ENCODE results near the gene DDX55. TPM values are rescaled to one million over a fixed set of nuclear protein-coding genes. Genes with fewer than 3 reads are reported as not detected.

DDX55 gene
- total and polyA plus RNA-seq, 2 experiments from 2014 or later, result 39.8 to 53.3 TPM

DNA sequence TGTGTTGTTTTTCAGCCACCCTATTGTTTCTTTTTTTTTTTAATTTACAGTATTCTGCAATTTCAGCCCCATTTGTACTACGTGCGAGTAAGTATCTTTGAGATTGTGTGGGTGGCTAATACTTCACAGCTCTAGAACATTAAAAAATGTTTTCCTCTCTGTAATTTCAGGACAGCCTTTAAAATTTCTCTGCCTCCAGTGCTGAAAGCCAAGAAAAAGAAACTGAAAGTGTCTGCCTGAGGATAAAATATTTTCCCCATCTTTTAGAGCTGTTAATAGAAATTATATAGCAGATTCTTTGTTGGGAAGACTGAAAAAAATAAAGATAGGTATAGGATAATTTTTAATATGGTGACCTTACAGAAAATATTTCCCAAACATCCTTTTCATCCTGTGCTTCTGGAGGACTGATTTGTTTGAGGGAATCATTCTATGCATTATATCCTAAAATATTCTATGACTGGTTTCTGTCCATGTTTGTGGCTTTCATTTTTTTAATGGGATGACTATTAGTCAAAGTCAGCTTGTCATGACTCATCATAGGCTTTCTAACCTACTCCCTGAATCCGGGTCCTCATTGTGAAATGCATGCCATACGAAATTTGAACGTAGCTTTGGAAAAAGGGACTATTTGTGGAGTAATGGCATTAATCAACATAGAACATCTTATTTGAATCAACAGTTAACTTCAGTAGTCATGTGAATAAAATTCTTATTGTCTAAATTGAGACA, 58.3 kb downstream of the DDX55 start:
- TF ChIP-seq, protein P1, sequence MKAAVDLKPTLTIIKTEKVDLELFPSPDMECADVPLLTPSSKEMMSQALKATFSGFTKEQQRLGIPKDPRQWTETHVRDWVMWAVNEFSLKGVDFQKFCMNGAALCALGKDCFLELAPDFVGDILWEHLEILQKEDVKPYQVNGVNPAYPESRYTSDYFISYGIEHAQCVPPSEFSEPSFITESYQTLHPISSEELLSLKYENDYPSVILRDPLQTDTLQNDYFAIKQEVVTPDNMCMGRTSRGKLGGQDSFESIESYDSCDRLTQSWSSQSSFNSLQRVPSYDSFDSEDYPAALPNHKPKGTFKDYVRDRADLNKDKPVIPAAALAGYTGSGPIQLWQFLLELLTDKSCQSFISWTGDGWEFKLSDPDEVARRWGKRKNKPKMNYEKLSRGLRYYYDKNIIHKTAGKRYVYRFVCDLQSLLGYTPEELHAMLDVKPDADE (IDR thresholded peaks at IDR 0.05), result no peak
- no peak for TF ChIP-seq NANOG (IDR thresholded peaks at IDR 0.05; ENCODE audit: borderline replicate concordance)
- TF ChIP-seq ZNF114 (CRISPR knock-in tag; IDR thresholded peaks at IDR 0.05), result no peak
- TF ChIP-seq EZH2phosphoT487 (IDR thresholded peaks at IDR 0.05; ENCODE audit: unreplicated experiment), result no peak
- TF ChIP-seq, protein P2, sequence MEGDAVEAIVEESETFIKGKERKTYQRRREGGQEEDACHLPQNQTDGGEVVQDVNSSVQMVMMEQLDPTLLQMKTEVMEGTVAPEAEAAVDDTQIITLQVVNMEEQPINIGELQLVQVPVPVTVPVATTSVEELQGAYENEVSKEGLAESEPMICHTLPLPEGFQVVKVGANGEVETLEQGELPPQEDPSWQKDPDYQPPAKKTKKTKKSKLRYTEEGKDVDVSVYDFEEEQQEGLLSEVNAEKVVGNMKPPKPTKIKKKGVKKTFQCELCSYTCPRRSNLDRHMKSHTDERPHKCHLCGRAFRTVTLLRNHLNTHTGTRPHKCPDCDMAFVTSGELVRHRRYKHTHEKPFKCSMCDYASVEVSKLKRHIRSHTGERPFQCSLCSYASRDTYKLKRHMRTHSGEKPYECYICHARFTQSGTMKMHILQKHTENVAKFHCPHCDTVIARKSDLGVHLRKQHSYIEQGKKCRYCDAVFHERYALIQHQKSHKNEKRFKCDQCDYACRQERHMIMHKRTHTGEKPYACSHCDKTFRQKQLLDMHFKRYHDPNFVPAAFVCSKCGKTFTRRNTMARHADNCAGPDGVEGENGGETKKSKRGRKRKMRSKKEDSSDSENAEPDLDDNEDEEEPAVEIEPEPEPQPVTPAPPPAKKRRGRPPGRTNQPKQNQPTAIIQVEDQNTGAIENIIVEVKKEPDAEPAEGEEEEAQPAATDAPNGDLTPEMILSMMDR (conservative IDR thresholded peaks at IDR 0.05; ENCODE audit: low read depth in 2 of 2), result no peak
- no peak for TF ChIP-seq POLR2AphosphoS5 (IDR thresholded peaks at IDR 0.05; ENCODE audit: low read depth)
- no peak for TF ChIP-seq CREB1 (CRISPR knock-in tag; IDR thresholded peaks at IDR 0.05; ENCODE audit: low read depth)
- TF ChIP-seq ZNF331 (CRISPR knock-in tag; IDR thresholded peaks at IDR 0.05; ENCODE audit: low read depth), result no peak
- TF ChIP-seq, protein P3, sequence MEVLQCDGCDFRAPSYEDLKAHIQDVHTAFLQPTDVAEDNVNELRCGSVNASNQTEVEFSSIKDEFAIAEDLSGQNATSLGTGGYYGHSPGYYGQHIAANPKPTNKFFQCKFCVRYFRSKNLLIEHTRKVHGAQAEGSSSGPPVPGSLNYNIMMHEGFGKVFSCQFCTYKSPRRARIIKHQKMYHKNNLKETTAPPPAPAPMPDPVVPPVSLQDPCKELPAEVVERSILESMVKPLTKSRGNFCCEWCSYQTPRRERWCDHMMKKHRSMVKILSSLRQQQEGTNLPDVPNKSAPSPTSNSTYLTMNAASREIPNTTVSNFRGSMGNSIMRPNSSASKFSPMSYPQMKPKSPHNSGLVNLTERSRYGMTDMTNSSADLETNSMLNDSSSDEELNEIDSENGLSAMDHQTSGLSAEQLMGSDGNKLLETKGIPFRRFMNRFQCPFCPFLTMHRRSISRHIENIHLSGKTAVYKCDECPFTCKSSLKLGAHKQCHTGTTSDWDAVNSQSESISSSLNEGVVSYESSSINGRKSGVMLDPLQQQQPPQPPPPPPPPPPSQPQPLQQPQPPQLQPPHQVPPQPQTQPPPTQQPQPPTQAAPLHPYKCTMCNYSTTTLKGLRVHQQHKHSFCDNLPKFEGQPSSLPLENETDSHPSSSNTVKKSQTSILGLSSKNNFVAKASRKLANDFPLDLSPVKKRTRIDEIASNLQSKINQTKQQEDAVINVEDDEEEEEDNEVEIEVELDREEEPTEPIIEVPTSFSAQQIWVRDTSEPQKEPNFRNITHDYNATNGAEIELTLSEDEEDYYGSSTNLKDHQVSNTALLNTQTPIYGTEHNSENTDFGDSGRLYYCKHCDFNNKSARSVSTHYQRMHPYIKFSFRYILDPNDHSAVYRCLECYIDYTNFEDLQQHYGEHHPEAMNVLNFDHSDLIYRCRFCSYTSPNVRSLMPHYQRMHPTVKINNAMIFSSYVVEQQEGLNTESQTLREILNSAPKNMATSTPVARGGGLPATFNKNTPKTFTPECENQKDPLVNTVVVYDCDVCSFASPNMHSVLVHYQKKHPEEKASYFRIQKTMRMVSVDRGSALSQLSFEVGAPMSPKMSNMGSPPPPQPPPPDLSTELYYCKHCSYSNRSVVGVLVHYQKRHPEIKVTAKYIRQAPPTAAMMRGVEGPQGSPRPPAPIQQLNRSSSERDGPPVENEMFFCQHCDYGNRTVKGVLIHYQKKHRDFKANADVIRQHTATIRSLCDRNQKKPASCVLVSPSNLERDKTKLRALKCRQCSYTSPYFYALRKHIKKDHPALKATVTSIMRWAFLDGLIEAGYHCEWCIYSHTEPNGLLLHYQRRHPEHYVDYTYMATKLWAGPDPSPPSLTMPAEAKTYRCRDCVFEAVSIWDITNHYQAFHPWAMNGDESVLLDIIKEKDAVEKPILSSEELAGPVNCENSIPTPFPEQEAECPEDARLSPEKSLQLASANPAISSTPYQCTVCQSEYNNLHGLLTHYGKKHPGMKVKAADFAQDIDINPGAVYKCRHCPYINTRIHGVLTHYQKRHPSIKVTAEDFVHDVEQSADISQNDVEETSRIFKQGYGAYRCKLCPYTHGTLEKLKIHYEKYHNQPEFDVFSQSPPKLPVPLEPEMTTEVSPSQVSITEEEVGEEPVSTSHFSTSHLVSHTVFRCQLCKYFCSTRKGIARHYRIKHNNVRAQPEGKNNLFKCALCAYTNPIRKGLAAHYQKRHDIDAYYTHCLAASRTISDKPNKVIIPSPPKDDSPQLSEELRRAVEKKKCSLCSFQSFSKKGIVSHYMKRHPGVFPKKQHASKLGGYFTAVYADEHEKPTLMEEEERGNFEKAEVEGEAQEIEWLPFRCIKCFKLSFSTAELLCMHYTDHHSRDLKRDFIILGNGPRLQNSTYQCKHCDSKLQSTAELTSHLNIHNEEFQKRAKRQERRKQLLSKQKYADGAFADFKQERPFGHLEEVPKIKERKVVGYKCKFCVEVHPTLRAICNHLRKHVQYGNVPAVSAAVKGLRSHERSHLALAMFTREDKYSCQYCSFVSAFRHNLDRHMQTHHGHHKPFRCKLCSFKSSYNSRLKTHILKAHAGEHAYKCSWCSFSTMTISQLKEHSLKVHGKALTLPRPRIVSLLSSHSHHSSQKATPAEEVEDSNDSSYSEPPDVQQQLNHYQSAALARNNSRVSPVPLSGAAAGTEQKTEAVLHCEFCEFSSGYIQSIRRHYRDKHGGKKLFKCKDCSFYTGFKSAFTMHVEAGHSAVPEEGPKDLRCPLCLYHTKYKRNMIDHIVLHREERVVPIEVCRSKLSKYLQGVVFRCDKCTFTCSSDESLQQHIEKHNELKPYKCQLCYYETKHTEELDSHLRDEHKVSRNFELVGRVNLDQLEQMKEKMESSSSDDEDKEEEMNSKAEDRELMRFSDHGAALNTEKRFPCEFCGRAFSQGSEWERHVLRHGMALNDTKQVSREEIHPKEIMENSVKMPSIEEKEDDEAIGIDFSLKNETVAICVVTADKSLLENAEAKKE (CRISPR knock-in tag; IDR thresholded peaks at IDR 0.05), result no peak
- TF ChIP-seq JUNB (IDR thresholded peaks at IDR 0.05; ENCODE audit: unreplicated experiment), result no peak
- Mint-ChIP-seq H3K27ac (no peak overlapping the region), H3K36me3 (ENCODE audit: low read depth) (peaks cover 36% of the 10 kb centered on the region), H3K9me3 (no peaks in the 10 kb centered on the region), H3K4me1 (no peaks in the 10 kb centered on the region), H3K4me3 (no peak overlapping the region), H3K27me3 (ENCODE audit: insufficient read depth, low read depth, poor library complexity) (peaks cover 2% of the 10 kb centered on the region)
- Histone ChIP-seq H3K4me1 (ENCODE audit: insufficient read depth) (no peaks in the 10 kb centered on the region), H3K36me3 (ENCODE audit: insufficient read depth) (peaks cover 5% of the 10 kb centered on the region), H3K9me2 (ENCODE audit: insufficient read depth) (no peaks in the 10 kb centered on the region), H3K27me3 (ENCODE audit: insufficient read depth) (no peaks in the 10 kb centered on the region), H3K27ac (ENCODE audit: low read depth) (no peak overlapping the region), H3K4me2 (no peak overlapping the region), H3K4me3 (no peak overlapping the region), H2AFZ (no peak overlapping the region), H3K79me2 (replicated peaks; ENCODE audit: insufficient read depth) (no peaks in the 10 kb centered on the region), H4K20me1 (replicated peaks; ENCODE audit: insufficient read depth) (no peaks in the 10 kb centered on the region; the same call in 1 of the 2 replicates), H3F3A (replicated peaks; ENCODE audit: low read depth) (0 out of 2 replicates have a peak, but pooled peaks cover 4% of the 10 kb centered on the region)
- ATAC-seq (no peak), DNase-seq (ENCODE audit: low spot score) (no peak)

Measured in GM23338 (cell line).